H1 (cell line): Measurements from ENCODE around the gene DOCK3. TPM values are rescaled to one million over a fixed set of nuclear protein-coding genes. Genes with fewer than 3 reads are reported as not detected.

Source experiments
- CTCF ChIA-PET: fragments of 300-600 bp; sonication (Branson Sonifier 250); formaldehyde crosslinking; loops from one replicate; lab custom pipeline; 2021; ENCODE audit not compliant: partially characterized antibody; lab: Charles Lee
- POLR2A ChIA-PET: fragments of 300-600 bp; sonication (Branson Sonifier 250); formaldehyde crosslinking; loops from one replicate; lab custom pipeline; 2021; ENCODE audit warnings: inconsistent platforms; ENCODE audit not compliant: partially characterized antibody; lab: Charles Lee
- DNase-seq, 2 experiments: peaks; one replicate each; pipeline versions ENCODE4 v3.0.0 to v3.0.0-alpha.2; 2010 to 2022; ENCODE audit warnings: low spot score in 2 of 2, low read depth in 1 of 2, mixed read lengths in 1 of 2
- FAIRE-seq: peaks from 2 replicates; lab custom pipeline; 2011; peaks lifted over from hg19 to GRCh38; lab: Jason Lieb, UNC
- H2AFZ ChIP-seq: 2 replicates; pipeline ENCODE4 v1.8.1; 2012; ENCODE audit warnings: low read length, inconsistent platforms
- H2AK5ac ChIP-seq: 2 replicates; pipeline ENCODE4 v1.6.1; 2013; ENCODE audit warnings: low read depth, low read length
- H2BK120ac ChIP-seq: replicated peaks from 2 replicates; pipeline ENCODE3; 2013; ENCODE audit warnings: low read depth, low read length, inconsistent platforms
- H2BK12ac ChIP-seq: 2 replicates; pipeline ENCODE4 v1.6.1; 2013; ENCODE audit warnings: low read depth, low read length
- H2BK15ac ChIP-seq: 2 replicates; pipeline ENCODE4 v1.6.1; 2013; ENCODE audit warnings: low read length
- H2BK20ac ChIP-seq: 2 replicates; pipeline ENCODE4 v1.6.1; 2013; ENCODE audit warnings: low read length
- H2BK5ac ChIP-seq: 2 replicates; pipeline ENCODE4 v1.6.1; 2013; ENCODE audit warnings: low read depth, low read length
- H3K14ac ChIP-seq: 2 replicates; pipeline ENCODE4 v1.6.1; 2013; ENCODE audit warnings: inconsistent platforms; ENCODE audit not compliant: insufficient read length
- H3K18ac ChIP-seq: 2 replicates; pipeline ENCODE4 v1.6.1; 2013; ENCODE audit warnings: low read length; ENCODE audit errors: extremely low read depth
- H3K23ac ChIP-seq: 2 replicates; pipeline ENCODE4 v1.6.1; 2013; ENCODE audit warnings: inconsistent platforms; ENCODE audit not compliant: insufficient read length
- H3K23me2 ChIP-seq: 2 replicates; pipeline ENCODE4 v1.6.1; 2013; ENCODE audit warnings: low read depth, low read length
- H3K27ac ChIP-seq: 2 replicates; pipeline ENCODE4 v1.6.1; 2011; ENCODE audit warnings: low read depth, low read length, inconsistent platforms
- H3K27me3 ChIP-seq, 4 experiments: replicated peaks in 1 of 4; 1 replicate in 1 of 4; 2 replicates in 3 of 4; pipeline versions ENCODE4 v1.6.1 to v1.8.1; 2011 to 2013; ENCODE audit warnings: low read length in 3 of 4, mild to moderate bottlenecking in 3 of 4, inconsistent platforms in 2 of 4, mixed read lengths in 2 of 4, moderate library complexity in 1 of 4; ENCODE audit not compliant: control insufficient read depth in 3 of 4, insufficient read depth in 3 of 4; ENCODE audit errors: extremely low read depth in 1 of 4
- H3K36me3 ChIP-seq, 4 experiments: 2 replicates each; pipeline versions ENCODE4 v1.6.1 to v1.8.1; 2011 to 2013; ENCODE audit warnings: mild to moderate bottlenecking in 4 of 4, low read length in 3 of 4, moderate library complexity in 2 of 4, control low read depth in 1 of 4, inconsistent platforms in 1 of 4; ENCODE audit not compliant: insufficient read depth in 4 of 4, control insufficient read depth in 2 of 4
- H3K4ac ChIP-seq: replicated peaks from 2 replicates; pipeline ENCODE3; 2013; ENCODE audit warnings: low read length, low read depth, mixed read lengths, inconsistent platforms; ENCODE audit not compliant: insufficient read length
- H3K4me1 ChIP-seq, 4 experiments: replicated peaks in 1 of 4; 1 replicate in 1 of 4; 2 replicates in 3 of 4; pipeline versions ENCODE4 v1.6.1 to v1.8.1; 2011 to 2013; ENCODE audit warnings: low read length in 3 of 4, inconsistent platforms in 2 of 4, mixed read lengths in 1 of 4; ENCODE audit not compliant: insufficient read depth in 4 of 4, control insufficient read depth in 3 of 4
- H3K4me2 ChIP-seq, 2 experiments: 2 replicates each; pipeline versions ENCODE4 v1.6.1 to v1.8.1; 2011 to 2013; ENCODE audit warnings: low read depth in 2 of 2, low read length in 2 of 2, control low read depth in 1 of 2, inconsistent platforms in 1 of 2, mild to moderate bottlenecking in 1 of 2; ENCODE audit not compliant: insufficient read depth in 1 of 2
- H3K4me3 ChIP-seq, 4 experiments: fragments of 200-600, 300-600 bp in 1 of 4; sonication (generic), shearing (Covaris generic), sonication (Bioruptor Twin) in 1 of 4; 2 replicates each; pipeline versions ENCODE4 v1.5.1 to v1.8.1; 2011 to 2016; ENCODE audit warnings: low read length in 4 of 4, low read depth in 3 of 4, control low read depth in 2 of 4, inconsistent platforms in 2 of 4, mild to moderate bottlenecking in 2 of 4, mixed read lengths in 1 of 4, moderate library complexity in 1 of 4; ENCODE audit not compliant: insufficient read depth in 2 of 4; ENCODE audit errors: extremely low read depth in 1 of 4
- H3K56ac ChIP-seq: replicated peaks from 2 replicates; pipeline ENCODE3; 2013; ENCODE audit warnings: low read depth, mild to moderate bottlenecking, mixed read lengths, low read length, inconsistent platforms; ENCODE audit not compliant: insufficient read length
- H3K79me1 ChIP-seq: 2 replicates; pipeline ENCODE4 v1.6.1; 2013; ENCODE audit warnings: low read depth, low read length, control low read depth
- H3K79me2 ChIP-seq, 2 experiments: 2 replicates each; pipeline versions ENCODE4 v1.6.1 to v1.8.1; 2012 to 2013; ENCODE audit warnings: low read length in 2 of 2, mild to moderate bottlenecking in 2 of 2, inconsistent platforms in 1 of 2; ENCODE audit not compliant: insufficient read depth in 2 of 2, control insufficient read depth in 1 of 2
- H3K9ac ChIP-seq, 4 experiments: replicated peaks in 1 of 4; 1 replicate in 1 of 4; 2 replicates in 3 of 4; pipeline versions ENCODE4 v1.6.1 to v1.8.1; 2011 to 2013; ENCODE audit warnings: low read depth in 3 of 4, low read length in 3 of 4, control low read depth in 2 of 4, mild to moderate bottlenecking in 2 of 4, moderate library complexity in 2 of 4, inconsistent platforms in 1 of 4; ENCODE audit errors: extremely low read depth in 1 of 4
- H3K9me3 ChIP-seq, 2 experiments: 2 replicates each; pipeline versions ENCODE4 v1.6.1 to v1.8.1; 2012 to 2013; ENCODE audit warnings: mild to moderate bottlenecking in 2 of 2, moderate library complexity in 2 of 2, control low read depth in 1 of 2, inconsistent platforms in 1 of 2, low read depth in 1 of 2, low read length in 1 of 2, mixed read lengths in 1 of 2; ENCODE audit not compliant: insufficient read depth in 2 of 2
- H4K20me1 ChIP-seq, 2 experiments: replicated peaks in 1 of 2; 2 replicates each; pipeline versions ENCODE3 to v1.8.1; 2011 to 2013; ENCODE audit warnings: inconsistent platforms in 2 of 2, low read length in 2 of 2, mild to moderate bottlenecking in 1 of 2; ENCODE audit not compliant: insufficient read depth in 2 of 2, control insufficient read depth in 1 of 2
- H4K5ac ChIP-seq: 2 replicates; pipeline ENCODE4 v1.6.1; 2013; ENCODE audit warnings: low read length, low read depth, mixed read lengths, inconsistent platforms; ENCODE audit not compliant: insufficient read length
- H4K8ac ChIP-seq: 2 replicates; pipeline ENCODE4 v1.8.0; 2013; ENCODE audit warnings: mild to moderate bottlenecking, moderate library complexity, low read length, inconsistent platforms; ENCODE audit not compliant: insufficient read depth; ENCODE audit errors: extremely low read depth
- H4K91ac ChIP-seq: replicated peaks from 2 replicates; pipeline ENCODE3; 2013; ENCODE audit warnings: low read length, mixed read lengths, inconsistent platforms; ENCODE audit not compliant: insufficient read length
- POLR2AphosphoS5 ChIP-seq: IDR thresholded peaks from 2 replicates; pipeline ENCODE4 v1.6.1; 2011; ENCODE audit warnings: low read depth, low read length
- RNF2 ChIP-seq: fragments of 200-900, 300-1000 bp; sonication (generic); IDR thresholded peaks from 2 replicates; pipeline ENCODE4 v1.7.1; 2016; ENCODE audit warnings: borderline replicate concordance, low read depth, mild to moderate bottlenecking, antibody characterized with exemption, low read length; ENCODE audit not compliant: poor library complexity, severe bottlenecking; ENCODE audit errors: missing control alignments
- ZNF274 ChIP-seq: IDR thresholded peaks from 2 replicates; pipeline ENCODE4 v1.7.0; 2012; ENCODE audit warnings: low read length, borderline replicate concordance; ENCODE audit errors: extremely low read depth
- WGBS, 2 experiments: shearing (Covaris generic) in 1 of 2; methylation state at CpG; one replicate each; pipeline versions ENCODE4 v1.1.6 to v1.1.7; 2013 to 2015; ENCODE audit warnings: low lambda C conversion rate in 2 of 2, mixed read lengths in 2 of 2, inconsistent platforms in 1 of 2, low coverage in 1 of 2, missing lambda C conversion rate in 1 of 2; ENCODE audit not compliant: insufficient replicate concordance in 2 of 2, insufficient coverage in 1 of 2, insufficient read length in 1 of 2; ENCODE audit errors: extremely low coverage in 1 of 2, missing lambda C conversion rate in 1 of 2; 5-methylcytosine and 5-hydroxymethylcytosine counted together
- polyA plus RNA-seq, 7 experiments: library from polyadenylated mRNA; depleted of rRNA in 3 of 7; stranded (reverse) in 5 of 7; unstranded in 2 of 7; fragments of >200 nt in 5 of 7; fragments of 200-250 nt in 2 of 7; gene quantifications; 1 replicate in 5 of 7; 2 replicates in 1 of 7; 4 replicates in 1 of 7; pipeline versions ENCODE4 v1.2.1 to v1.2.3, GENCODE V29; 2011 to 2013; ENCODE audit warnings: missing spikeins in 2 of 7, mixed read lengths in 2 of 7
- total RNA-seq: library from RNA; stranded (reverse); fragmentation: NEBNext Ultra II Directional; extraction: Animal tissue kit (Norgen Biotek cat#: 25700); gene quantifications from 2 replicates; pipeline ENCODE4 v1.2.1, GENCODE V29; 2021

DOCK3 gene
- total and polyA plus RNA-seq, 2 of the 8 experiments (the other 6 are each of a cell fraction or from before 2014, with no cell fraction given), result 2.7 to 5.0 TPM

DNA sequence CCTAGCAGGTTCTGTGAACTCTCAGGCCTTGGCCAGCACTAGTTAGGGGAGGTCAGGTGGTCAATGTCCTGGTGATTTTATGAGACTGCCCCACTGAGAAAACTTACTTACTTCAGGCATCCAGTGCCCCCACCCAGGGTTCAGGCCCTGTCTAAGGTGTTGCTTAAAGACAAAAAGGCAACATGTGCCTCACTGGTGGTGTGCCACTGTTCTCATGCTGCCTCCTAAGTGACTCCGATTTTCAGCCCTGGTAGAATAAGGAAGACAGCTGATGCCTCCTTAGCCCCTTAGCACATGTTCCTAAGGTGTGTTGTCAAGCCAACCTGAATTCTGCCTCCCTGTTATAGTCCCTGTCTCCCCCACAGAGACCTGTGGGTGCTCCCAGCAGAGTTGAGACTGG, 721.7 kb downstream of the DOCK3 start:
- CTCF ChIA-PET, result interaction anchor here (1.3 kb wide), 1 partner anchor 39 kb away, joined by 5 read pairs; no protein-coding TSS in a partner anchor
- Histone ChIP-seq H3K4ac (no peak overlapping the region), H2AK5ac (no peak overlapping the region), H2BK20ac (no peak overlapping the region), H3K79me1 (peaks cover 15% of the 10 kb centered on the region), H2BK12ac (no peak overlapping the region), H3K9ac (no peak overlapping the region), H3K14ac (no peak overlapping the region), H3K23ac (no peak overlapping the region), H3K27me3 (no peaks in the 10 kb centered on the region), H3K4me3 (no peak overlapping the region), H4K5ac (no peak overlapping the region), H3K18ac (no peak overlapping the region), H4K91ac (no peak overlapping the region), H4K20me1 (peaks cover 32 to 35% of the 10 kb centered on the region in 2 experiments), H3K27ac (no peak overlapping the region), H2BK5ac (no peak overlapping the region), H3K9me3 (no peaks in the 10 kb centered on the region; a peak in 1 of 4 replicates), H2BK15ac (no peak overlapping the region), H3K56ac (no peak overlapping the region), H3K36me3 (peaks cover 27 to 65% (median 37%) of the 10 kb centered on the region in 4 experiments), H3K23me2 (peaks cover 9% of the 10 kb centered on the region; the same call in 1 of the 2 replicates), H3K79me2 (peaks cover 22 to 44% of the 10 kb centered on the region in 2 experiments), H3K4me1 (peaks cover 0 to 18% (median 10%) of the 10 kb centered on the region in 4 experiments; a peak in 5 of 7 replicates), H3K4me2 (no peak overlapping the region), H2BK120ac (no peak overlapping the region), H2AFZ (no peak overlapping the region), H4K8ac (no peak overlapping the region)
- 75% methylated on average over 1 of the region's 1 CpG; no CpG with 5 or more reads in 1 of the 2 experiments for WGBS, 2 experiments
- FAIRE-seq, result no peak
- no peak for DNase-seq
- TF ChIP-seq RNF2 (no peak), POLR2AphosphoS5 (peak; percentile 37; the same call in 1 of the 2 replicates), ZNF274 (no peak)
- POLR2A ChIA-PET, result interaction anchor here (1.2 to 3.9 kb wide), 5 partner anchors 11 to 287 kb away, joined by 3 to 23 read pairs (median 5); partner anchors contain the start of gene MANF
